HG02852 (cell line): ENCODE results near the gene COLEC12.

ENCODE experiments used
- ATAC-seq: cut with Tn5 transposase; IDR thresholded peaks from one replicate; pipeline ENCODE4 v1.9.1; 2021; ENCODE audit warnings: mild to moderate bottlenecking, moderate library complexity; ENCODE audit not compliant: unreplicated experiment

COLEC12 gene

GRCh38 chr18:364256-364826, 136.2 kb downstream of the COLEC12 start:
- ATAC-seq: no peak

DNA sequence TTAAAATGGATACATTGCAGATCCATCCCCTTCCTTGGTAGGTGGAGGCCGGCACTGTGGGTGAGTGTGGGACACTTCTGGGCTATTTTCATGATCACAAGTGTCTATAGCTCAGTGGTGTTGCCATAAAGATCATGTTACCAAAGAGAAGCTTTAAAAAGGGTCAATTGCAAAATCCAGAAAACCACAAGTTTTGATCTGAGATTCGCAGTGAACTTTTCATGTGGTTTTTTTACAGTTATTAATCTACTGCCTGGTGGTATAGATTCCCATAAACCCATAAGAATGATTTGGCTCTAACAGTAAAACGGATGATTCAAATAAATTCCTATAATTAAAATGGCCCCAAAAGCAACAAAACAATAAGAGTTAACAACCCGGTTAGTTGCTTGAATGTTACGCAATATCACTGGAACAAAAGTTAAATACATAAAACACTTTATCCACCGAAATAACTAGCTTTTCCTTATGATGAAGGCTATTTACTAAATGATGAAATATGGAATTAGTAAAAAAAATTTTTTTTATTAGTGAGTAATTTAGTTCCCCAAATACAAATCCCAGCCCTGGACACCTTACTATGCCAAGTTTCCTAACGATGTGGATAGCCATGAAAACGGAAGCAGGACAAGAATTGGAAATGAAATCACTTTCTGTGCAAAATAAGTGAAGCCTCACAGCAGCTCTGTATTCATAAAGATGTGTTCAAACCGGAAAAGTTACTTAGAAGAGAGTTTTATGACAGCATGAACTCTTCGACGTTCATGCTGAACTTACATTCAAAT, 137.0 kb downstream of the COLEC12 start:
- no peak for ATAC-seq

DNA sequence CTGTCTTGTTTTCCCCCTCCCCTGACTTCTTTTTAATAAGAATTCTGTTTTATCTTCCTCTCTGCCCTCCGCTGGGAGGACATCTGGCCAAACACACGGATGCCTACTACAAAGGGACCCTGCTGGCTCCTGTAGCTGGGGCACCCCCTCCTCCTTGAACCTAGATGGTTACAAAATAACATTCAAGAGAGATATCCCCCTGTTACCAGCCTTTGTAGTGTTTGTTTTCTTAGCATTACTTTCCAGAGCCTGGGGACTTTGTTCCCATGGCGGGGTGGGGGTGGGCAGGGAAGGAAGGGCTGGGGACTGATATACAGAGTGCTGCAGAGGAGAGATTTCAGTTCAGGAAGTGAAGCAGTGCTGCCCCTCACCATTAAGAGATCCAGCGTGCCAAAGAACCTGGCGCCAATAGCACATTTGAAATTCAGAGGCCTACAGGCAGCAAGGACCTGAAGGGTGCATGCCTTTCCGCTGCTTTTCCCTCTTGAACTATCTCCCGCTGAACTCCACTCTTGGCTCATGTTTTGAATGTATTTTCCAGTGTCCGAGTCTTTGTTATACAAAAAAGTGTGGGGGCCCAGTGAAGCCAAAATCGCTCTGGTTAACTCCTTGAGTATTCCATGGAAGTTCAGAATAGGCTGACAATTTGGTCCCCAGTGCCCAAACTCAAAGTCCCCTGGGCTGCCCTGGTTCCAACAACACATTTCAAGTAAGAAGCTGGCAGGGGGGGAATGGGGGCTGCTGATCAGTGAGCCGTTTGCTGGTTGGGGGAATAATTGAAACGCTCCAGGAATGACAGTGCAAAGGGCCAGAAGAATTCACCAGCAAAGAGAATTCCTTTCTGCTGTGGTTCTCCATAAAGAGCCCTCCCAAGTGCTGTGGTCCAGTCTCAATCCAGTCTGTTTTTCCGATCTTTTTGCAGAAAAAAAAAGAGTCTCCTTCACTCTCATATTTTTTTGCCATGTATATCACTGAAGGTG, 137.9 kb downstream of the COLEC12 start:
- ATAC-seq: no peak

GRCh38 chr18:361941-362310, 138.6 kb downstream of the COLEC12 start:
- ATAC-seq: no peak

GRCh38 chr18:361100-361732, 139.3 kb downstream of the COLEC12 start:
- no peak for ATAC-seq

GRCh38 chr18:360676-361075, 139.8 kb downstream of the COLEC12 start:
- no peak for ATAC-seq

DNA sequence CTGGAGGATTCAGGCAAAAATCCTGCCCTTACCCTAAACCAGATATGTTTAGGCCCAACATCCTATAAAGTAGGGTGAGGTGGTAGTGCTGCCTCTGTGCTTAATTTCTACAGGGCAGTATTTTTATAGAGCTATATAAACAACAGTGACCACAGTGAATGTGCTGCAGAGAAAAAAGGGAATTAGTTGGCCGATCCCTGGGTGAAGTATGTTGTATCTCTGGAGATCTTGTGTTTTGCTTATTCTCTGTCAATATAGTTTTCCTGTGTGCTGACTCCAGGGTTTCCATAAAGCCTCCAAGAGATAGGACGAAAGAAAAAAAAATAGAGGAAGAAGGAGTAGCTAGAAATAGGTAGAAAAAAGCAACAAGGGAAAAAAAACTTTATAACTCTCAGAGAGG, 143.7 kb downstream of the COLEC12 start:
- no peak for ATAC-seq

DNA sequence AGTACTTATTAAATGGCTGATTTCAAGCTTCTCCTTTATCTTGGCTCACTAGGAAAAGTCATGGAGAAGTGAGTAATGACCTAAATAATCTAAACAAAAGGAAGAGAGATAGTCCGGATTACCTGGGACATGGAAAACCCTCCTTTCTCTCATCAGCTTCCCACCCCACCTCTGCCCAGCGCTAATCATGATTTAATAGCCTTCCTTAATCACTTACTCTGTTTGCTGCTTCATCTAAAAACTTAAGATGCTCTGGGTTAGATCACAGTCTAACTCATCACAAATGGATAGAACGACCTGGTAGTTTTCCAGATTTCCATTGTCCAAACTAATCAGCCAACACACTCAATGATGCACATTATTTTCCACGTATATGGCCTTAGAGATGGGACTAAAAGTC, 144.8 kb downstream of the COLEC12 start:
- ATAC-seq: no peak

DNA sequence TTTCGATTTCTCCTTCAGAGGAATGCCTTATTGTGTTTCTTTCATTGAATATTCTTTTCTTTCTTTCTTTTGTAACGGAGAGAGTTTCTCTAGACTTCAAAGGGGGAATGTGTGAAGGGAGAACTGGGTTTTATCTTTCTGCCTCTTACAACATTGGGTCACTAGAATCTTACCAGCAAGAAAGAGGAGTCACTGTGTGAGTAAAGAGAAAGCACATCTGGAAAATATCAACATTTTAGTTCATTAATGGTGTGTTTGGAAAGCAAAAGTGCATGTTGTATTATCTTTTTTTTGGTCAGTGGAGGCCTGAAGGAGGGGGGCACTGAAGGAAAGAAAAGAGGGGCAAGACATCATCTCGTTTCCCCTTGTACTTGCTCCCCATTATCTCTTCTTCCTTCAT, 146.0 kb downstream of the COLEC12 start:
- ATAC-seq: no peak

GRCh38 chr18:354003-354402, 146.5 kb downstream of the COLEC12 start:
- no peak for ATAC-seq

GRCh38 chr18:352438-352837, 148.1 kb downstream of the COLEC12 start:
- ATAC-seq: no peak

GRCh38 chr18:350953-351572, 149.4 kb downstream of the COLEC12 start:
- no peak for ATAC-seq

DNA sequence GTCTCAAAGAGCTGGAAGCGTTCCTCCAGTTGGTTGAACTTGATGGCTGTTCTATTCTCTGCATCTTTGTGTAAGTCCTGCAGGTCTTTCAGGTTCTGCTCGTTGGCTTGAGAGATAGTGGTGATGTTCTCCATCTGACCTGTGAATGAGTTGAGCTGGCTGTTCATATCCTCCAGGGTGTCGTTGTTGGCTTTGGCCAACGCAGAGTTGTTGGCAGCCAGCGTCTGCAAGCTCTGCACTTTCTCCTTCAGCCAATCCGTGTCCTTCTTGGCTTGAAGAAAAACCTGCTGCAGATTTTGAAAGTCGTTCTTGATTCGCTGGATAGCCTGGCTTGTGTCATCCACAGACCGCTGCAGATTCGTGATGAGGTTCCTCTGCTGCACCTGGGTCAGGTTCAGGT, 153.9 kb downstream of the COLEC12 start:
- ATAC-seq: no peak

DNA sequence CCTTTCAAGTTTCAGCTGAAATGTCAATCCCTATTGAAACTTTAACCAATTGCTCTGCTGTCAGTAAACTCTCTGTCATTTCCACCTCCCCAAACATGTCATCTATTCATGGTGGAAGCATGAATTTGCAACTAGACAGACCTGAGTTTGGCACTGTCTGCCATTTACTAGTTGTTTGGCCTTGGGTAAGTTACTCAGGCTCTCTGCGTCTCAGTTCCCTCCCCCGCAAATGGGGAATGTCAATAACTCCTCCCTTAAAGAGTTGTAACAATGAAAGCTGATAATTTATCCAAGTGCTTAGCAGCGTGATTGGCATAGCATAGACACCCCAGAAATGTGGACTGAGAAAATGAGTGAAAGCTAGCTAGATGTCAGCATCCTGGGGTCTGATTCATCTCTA, 159.4 kb downstream of the COLEC12 start:
- ATAC-seq: no peak

- no peak for ATAC-seq
Measured at GRCh38 chr18:340044-340443, 160.5 kb downstream of the COLEC12 start.

DNA sequence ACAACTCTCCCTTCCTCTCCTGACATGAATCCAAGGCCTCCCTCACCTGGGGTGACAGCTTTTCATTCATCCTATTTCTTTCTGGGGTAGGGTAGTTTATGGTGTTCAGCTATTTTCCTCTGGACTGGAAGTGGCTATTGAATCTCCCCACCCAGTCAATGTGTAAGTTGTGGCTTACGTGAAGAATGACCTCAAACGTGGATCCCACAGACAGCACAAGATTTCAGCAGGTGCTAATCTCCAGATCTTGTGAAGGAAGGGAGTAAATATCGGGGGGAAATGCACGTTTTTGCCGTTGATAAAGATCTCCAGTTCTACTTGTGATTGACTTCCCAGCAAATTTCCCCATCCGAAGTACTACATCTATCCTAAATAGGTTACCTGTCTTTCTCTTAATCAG, 161.3 kb downstream of the COLEC12 start:
- ATAC-seq: no peak

DNA sequence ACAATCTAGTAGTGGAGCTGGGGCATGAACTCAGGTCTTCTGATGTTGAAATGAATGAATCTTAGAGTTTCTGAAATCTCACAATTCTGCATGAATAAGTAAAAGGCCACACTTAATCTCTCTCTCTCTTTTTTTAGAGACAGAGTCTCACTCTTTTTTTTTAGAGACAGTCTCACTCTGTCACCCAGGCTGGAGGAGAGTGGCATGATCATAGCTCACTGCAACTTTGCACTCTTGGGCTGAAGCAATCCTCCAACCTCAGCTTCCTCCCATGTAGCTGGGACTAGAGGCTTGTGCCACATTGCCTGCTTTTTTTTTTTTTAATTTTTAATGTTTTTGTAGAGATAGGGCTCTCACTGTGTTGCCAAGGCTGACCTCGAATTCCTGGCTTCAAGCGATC, 163.8 kb downstream of the COLEC12 start:
- ATAC-seq: no peak

GRCh38 chr18:335733-336132, 164.8 kb downstream of the COLEC12 start:
- no peak for ATAC-seq

DNA sequence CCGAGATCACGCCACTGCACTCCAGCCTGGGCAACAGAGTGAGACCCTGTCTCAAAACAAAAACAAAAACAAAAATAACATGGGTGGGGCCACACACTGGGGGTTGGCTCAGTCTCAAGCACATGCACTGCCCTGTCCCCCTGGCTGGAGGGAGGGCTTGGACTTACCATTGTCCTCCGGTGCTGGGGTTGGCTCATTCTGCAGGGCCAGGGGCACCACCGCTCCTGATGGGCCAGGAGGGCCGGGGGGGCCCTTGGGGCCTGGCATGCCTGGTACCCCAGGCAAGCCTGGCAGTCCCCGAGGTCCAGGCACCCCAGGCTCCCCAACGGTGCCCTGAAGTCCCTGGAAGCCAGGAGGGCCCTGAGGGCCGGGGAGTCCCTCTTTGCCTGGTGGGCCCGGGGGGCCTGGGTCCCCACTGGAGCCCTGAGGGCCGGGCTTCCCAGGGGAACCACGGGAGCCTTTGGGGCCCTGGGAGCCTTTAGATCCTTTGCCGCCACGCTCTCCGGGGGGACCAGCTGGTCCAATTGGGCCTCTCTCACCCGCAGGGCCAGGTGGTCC, 165.8 kb downstream of the COLEC12 start:
- no peak for ATAC-seq

- no peak for ATAC-seq
Measured at GRCh38 chr18:332721-333510, 167.6 kb downstream of the COLEC12 start.
